SK-N-DZ (cell line): Measurements from ENCODE around the gene DENND6A.
"Not testable (repeated sequence)": the region's sequence is repeated elsewhere in the genome, so short reads cannot be mapped to it uniquely, and the experiment has no call there.

Experiments
- DNase-seq: peaks from one replicate; pipeline ENCODE4 v3.0.0-alpha.2; 2015; ENCODE audit warnings: low spot score

The DENND6A gene

DNA sequence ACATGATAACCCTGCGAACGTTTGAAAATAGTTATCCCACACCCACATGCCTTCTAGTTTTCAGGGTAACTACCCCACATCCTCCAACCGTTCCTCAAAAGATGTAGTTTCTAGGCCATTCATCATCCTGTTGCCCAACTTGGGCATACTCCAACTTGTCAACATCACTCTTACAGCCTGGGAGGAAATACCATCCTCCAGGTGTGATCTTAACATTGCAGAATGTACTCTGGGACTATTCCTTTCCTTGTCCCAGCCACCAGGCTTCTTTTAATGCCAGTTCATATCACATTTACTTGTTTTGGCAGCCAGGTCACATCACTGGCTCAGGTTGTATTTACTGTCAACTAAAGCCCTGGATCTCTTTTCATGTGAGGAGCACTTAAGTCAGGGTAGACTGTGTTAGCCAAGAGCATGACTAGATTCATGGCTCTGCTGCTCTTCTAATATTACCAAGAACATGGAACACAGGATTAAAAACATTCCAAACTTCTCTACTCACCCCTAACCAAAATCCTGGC is 4.0 kb upstream of the DENND6A start:
- DNase-seq: no peak

DNA sequence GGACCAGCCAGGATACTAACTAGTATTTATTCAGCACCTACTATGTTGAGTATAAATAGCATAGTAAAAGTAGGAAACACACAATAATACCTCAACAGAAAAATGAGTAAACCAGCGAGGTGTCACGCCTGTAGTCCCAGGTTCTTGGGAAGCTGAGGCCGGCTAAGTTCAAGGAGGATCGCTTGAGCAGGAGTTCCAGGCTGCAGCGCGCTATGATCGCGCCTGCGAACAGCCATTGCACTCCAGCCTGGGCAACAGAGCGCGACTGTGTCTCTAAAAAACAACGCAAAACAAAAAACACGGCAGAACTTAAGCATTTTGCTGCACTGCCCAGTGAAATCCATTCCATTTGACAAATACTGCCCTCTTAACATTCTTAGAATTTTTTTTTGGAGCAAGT is 1.3 kb upstream of the DENND6A start:
- no peak for DNase-seq

DNA sequence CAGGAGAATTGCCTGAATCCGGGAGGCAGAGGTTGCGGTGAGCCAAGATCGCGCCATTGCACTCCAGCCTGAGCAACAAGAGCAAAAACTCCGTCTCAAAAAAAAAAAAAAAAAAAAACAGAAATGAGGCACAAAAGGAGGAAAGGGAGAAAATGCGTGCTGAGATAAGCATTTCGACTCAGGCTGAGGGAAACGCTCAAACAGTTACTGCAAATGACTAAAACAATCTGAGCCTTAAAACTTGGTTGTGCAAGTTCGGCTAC is 813 bp downstream of the DENND6A start:
- not testable (repeated sequence) for DNase-seq

DNA sequence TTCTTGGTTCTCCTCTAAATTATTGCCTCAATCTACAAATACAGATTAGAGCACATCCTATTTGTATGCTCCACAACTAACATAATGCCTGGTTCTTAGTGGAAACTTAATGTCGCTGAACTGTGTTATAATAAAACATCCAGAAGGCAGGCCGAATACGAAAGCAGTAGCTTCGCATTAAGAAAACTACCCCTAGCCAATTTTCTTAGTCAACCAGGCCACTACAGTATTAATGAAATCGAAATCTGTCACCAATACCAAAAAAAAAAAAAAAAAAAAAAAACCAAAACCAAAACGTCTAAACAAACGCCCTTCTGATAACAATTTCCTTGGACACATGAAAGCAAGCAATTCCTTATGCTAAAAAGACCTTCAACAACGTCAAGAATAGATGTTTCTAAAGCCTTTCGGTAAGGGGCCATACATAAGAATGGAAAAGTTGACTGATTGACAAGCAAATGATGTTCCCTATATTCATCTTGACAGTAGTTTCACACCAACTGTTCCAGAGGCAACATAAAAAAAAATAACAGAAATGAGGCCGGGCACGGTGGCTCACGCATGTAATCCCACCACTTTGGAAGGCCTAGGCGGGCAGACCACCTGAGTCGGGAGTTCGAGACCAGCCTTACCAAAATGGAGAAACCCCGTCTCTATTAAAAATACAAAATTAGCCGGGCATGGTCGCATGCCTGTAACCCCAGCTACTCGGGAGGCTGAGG is 1.3 kb downstream of the DENND6A start:
- DNase-seq: no peak

DNA sequence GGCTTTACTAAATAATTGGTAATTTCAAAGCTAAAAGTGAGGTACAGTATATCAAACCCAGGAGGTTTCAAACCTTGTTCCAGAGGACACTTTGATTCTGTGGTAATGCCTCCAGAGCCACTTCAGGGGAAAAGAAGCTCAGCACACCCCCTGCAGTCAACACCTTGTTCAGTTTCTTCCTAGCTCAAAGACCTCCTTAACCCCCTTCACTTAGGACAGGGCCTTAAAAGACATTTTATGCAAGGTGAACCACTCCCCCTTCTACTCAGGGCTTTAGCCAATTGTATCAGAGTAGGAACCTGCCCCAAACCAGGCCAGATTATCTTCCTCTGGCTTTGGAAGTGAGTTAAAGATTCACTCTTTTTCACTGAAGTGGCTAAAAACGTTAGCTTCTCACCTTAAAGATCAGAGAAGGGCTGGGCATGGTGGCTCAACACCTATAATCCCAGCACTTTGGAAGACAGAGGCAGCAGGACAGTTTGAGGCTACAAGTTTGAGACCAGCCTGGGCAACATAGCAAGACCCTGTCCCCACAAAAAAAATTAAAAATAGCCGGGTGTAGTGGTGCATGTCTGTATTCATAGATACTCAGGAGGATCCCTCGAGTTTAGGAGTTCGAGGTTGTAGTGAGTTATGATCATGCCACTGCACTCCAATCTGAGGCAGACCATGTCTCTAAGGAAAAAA is 3.4 kb downstream of the DENND6A start:
- DNase-seq: no peak

DNA sequence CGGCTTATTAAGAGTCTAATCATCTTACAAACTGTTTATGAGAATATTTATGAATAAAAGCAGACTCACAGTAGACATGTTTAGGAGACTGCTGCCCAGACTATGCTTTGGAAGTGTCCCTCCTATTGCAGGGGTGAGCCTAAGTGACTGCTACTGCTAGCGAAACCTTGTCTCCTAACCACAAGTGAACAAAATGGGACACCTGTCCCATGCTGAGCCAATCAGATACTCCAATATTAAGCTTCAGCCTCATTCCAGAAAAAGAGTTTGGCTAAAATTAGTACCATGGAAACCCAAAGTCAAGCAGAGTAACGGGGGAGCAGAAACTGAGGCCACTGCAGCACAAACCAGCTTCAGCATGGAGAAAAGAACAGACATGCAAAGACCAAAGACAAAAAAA is 4.6 kb downstream of the DENND6A start:
- DNase-seq: no peak

DNA sequence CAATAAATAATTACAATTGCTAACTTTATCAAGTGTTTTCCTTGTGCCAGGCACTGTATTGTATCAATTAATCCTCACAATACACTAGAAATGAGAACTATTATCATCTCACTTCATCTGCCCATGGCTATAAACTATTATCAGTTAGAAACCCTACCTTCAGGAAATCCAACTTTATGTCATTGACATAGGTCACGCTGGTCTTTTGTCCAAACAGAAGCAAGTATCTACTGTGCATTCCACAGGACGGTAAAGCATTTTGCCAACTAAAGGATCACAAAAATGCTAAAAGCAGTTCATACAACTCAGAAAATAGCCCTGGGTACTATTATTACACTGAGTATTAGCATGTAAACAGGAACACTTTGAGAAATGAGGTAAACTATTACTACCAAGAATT is 9.6 kb downstream of the DENND6A start:
- DNase-seq: no peak

DNA sequence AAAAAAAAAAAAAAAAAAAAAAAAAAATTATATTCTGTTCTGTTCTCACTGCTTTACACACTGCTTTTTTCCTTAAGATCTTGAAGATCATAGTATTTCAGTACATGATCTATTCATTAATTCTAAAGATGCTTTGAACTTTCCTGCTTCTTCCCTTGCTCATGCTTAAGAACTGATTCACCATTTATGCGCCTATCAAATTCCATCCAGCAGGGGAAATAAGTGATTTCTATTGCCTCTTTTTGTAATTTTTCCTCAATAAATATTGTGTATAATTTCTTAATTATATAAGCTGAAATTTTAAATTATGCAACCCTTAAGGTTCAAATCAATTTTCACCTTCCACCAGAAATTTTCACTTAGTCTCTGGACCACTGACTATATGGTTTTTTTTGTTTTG is 10.6 kb downstream of the DENND6A start:
- no peak for DNase-seq

DNA sequence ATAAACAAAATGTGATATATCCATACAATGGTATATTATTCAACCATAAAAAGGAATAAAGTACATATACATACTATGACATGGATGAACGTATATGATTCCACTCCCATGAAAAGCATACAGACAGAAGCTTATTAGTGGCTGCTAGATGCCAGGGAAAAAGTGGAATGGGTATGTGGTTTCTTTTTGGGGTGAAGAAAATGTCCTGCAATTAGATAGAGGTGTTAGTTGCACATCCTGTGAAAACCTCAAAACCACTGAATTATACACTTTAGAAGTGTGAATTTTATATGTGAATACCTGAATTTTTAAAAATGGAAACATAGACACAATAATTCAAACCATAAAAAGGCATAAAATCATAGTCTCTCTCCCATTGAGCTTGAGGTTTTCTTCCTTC is 11.2 kb downstream of the DENND6A start:
- no peak for DNase-seq

DNA sequence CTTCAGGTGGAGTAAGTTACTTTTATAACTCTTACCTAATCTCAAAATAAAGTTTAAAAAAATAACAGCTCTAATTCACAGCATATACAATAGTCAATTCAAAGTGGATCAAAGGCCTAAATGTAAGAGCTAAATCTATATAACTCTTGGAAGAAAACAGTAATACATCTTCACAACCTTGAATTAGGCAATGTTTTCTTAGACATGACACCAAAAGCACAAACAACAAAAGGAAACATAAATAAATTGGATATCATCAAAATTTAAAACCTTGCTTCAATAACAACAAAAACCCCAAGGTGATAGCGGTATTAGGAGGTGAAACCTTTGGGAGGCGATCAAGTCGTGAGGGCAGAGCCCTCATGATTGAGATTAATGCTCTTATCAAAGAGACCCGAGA is 12.8 kb downstream of the DENND6A start:
- no peak for DNase-seq

DNA sequence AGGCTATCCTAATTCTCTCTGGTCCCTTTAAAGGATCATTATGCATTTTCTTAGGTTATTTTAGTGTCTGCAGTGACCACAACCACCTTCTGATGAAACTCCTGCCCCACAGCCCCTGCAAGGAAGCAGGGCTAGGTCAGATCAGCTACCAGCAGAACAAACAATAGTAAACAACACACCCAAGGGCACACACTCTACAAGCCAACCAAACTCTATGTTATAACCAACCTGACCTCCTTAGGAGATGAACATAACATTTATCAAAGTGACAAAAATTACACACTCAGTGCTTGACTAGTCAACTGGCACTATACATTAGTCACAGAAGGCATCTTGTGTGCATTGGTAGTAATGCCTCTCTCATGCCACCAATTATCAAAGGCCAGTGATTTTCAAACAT is 17.3 kb downstream of the DENND6A start:
- DNase-seq: no peak

DNA sequence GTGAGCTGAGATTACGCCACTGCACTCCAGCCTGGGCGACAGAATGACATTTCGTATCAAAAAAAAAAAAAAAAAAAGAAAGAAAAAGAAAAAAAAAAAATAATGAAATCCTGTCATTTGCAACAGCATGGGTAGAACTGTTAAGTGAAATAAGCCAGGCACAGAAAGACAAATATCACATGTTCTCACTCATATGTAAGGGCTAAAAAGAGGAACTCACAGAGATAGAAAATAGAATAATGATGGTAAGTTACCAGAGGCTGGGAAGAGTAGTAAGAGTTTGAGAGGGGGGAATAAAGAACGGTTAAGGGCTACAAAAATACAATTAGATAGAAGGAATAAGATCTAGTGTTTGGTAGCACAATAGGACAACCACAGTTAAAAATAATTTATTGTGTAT is 19.7 kb downstream of the DENND6A start:
- no peak for DNase-seq

DNA sequence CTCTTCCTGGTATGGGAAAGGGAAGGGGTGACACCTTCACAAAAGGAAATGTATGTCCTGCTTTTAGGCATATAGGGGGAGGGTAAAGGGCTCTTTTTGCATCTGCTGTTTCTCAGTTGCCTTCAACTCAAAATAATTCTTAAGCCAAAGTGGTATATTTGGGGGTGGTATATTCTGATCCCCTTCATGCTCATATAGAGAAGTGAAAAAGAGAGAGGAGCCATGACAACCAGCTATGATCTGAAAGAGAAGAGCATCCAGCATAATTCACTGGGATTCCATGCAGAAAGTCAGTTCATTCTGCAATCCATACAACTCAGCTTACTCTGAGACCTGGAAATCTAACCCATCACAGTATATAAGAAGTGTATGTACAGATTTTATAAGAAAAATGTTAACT is 22.3 kb downstream of the DENND6A start:
- no peak for DNase-seq

DNA sequence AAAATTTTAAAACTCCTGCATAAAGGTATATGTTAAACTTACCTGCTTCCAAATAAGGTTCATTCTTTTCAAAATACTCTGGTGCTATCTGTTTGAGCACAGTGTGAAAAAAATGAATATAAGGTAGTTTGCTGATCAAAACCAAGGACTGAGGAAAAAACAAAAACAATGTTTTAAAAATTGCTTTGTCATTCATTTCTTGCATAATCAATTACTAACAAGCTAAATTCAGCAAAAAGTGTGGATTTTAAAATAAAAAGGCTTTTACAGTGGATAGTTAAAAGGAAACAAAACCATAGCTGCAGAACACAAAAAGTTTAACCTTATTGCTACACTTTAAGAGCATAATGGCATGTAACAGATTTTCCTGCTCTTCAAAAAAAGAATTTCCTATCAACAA is 31.5 kb downstream of the DENND6A start:
- DNase-seq: no peak

DNA sequence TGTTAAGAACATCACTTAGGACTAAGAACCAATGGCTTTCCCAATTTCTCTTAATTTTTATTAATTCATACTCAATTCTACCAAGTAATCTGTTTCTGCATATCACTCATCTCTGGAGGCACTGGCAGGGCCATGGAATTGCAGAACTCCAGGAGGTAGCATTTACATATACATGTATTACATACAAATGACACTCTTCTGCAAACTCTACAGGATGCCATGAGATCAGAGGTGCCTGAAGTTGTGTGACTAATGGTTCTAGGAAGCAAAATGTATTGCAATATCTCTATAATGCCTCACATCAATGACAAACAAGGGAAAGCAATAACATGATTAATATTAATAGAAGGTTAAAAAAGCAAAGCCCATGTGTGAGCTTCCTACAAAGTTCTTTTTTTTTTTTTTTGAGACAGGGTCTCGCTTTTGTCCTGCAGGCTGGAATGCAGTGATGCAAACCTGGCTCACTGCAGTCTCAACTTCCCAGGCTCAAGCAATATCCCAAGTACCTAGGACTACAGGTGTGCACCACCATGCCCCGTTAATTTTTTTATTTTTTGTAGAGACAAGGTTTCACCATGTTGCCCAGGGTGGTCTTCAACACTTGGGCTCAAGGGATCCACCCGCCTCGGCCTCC is 33.0 kb downstream of the DENND6A start:
- no peak for DNase-seq

DNA sequence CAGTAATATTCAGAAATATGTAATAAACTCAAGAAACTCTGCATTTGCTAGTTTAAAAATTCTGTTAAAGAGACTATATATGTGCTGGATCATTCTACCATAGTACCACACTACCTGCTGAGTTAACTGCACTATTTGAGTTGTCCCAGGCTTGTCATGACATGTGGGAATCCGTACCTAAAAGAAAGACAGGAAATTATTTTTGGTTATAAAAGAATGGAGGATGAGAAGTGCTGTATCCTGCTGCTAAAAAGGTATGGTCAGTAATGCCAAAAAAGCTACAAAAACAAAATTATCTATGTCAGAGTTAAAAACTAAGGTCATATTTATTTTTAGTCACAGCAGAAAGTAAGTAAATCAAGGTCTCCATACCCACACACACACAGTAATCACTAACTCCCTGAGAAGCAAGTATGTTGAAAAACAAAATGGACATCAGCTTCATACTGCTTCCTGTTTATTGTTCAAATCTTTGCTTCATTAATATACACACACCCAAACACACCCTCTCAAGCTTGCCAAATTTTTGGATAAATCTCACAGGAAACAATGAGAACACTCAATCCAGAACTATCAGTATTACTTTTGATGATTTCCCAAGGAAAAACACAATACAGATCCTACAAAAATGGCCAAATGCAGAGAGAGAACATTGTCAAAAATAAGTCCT is 33.7 kb downstream of the DENND6A start:
- no peak for DNase-seq

DNA sequence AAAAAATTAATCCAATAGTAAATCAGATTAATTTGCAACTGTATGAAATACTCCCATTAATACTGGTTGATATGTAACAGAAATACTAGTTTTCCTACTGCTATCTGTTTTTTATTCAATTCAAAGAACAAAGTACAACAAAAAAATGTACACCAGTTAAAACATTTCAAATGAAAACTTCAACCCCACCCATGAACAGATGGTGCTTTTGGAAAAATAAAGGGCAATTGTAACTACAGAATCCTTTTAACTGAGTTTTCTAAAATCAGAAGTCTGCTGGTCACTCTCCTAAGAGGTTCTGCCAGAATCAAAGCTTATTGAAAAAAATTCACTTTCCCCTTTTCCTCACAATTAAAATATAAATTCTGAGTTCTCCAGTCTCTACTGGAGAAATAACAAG is 34.3 kb downstream of the DENND6A start:
- DNase-seq: no peak

DNA sequence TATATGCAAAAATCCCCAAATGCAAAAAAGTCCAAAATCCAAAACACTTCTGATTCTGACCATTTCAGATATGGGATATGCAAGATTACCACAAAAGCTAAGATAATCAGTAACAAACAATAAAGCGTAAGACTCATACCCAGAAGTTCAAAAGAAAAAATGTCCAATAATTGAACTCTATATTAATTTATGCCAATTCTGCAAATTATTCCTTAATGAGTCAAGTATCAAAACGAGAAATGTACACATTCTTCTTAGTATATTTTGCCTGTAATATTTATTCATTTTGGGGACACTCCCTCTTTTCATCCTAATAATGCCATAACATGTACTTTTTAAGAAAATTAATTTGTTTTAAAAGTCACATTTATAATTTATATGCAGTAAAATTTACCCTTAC is 37.1 kb downstream of the DENND6A start:
- no peak for DNase-seq

DNA sequence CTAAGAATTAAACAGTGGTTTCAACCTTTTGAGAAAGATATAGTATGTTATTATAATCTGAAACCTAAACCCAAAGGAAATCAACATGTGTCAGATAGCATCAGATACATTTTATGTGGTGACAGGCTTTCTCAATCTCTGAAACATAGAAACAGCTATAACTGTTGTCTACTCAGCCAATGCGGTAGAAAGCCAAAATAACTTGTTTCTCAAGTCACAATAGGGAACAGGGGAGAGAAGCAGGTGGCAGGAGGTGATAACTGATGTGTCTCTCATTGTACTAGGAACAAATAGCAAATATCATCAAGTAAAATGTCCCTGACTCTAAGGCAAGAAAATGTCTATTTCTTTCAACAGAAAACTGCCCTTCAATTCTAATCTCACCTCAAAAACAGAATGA is 38.6 kb downstream of the DENND6A start:
- no peak for DNase-seq

DNA sequence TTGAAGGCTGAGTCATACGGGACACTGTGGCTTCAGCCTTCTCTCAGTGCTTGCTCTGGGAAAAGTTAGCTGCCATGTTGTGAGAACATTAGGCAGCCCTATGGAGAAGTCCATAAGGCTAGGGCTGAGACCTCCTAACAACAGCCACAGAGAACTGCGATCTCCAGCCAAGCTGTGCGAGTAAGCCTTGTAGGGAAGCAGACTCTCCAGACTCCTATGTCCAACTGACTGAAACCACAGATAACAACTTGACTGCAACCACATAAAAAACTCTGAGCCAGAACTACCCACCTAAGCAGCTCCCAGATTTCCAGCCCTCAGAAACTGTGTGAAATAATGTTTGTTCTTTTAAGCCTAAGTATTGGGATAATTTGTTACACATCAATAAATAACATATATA is 40.7 kb downstream of the DENND6A start:
- no peak for DNase-seq

DNA sequence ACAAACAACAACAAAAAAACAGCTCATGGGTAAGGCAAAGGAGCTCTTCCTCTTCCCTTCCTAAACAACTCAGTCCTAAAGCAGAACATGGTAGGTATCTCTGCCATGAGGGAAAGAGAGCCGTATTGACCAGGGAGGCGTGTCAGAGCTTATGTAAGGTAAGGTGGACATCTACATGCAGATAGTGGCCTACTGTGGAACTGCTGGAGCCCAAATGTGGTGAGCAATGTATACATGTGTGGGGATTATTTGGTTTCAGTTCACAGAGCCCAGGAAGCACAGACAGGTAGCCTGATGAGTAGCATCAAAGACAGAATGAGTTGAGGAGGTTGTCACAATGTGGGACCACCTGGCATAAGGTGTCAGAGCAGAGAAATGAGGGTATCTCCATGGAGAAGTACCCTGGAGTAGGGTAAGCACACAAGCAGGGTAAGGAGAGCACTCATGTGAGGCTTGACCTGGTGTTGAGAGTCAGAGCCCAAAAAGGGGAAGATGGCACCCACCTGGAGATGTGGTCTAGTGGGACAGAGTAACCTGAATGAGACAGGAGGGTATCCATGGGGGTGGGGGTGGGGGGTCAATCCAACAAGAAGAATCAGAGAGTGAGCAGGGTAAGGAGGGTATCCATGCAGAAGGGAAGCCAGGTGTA is 45.5 kb downstream of the DENND6A start:
- no peak for DNase-seq

DNA sequence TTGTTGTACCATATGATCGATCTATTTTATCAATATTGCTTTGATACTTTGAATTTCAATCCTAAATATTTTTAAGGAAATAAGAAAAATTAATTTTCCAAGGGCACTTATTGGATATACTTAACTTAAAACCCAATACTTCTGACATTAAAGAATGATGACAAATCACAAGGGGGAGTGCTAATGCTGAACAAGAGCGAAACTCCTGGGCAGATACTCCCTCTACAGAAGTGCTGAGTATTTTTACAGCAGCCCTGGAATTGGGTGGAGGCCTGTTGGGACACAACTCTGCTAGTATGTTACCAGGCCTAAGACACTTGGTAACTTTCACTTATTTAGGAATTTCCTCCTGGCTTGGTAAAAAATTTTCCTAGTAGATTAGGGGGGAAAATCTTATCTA is 46.2 kb downstream of the DENND6A start:
- no peak for DNase-seq
